NCI-H82 (cell line): ENCODE measurements around the gene TGOLN2.
"Not testable (repeated sequence)": the region's sequence is repeated elsewhere in the genome, so short reads cannot be mapped to it uniquely, and the experiment has no call there.

Experiments used
- DNase-seq: peaks from one replicate; lab custom pipeline; 2025; lab: John Stamatoyannopoulos, UW

The TGOLN2 gene

DNA sequence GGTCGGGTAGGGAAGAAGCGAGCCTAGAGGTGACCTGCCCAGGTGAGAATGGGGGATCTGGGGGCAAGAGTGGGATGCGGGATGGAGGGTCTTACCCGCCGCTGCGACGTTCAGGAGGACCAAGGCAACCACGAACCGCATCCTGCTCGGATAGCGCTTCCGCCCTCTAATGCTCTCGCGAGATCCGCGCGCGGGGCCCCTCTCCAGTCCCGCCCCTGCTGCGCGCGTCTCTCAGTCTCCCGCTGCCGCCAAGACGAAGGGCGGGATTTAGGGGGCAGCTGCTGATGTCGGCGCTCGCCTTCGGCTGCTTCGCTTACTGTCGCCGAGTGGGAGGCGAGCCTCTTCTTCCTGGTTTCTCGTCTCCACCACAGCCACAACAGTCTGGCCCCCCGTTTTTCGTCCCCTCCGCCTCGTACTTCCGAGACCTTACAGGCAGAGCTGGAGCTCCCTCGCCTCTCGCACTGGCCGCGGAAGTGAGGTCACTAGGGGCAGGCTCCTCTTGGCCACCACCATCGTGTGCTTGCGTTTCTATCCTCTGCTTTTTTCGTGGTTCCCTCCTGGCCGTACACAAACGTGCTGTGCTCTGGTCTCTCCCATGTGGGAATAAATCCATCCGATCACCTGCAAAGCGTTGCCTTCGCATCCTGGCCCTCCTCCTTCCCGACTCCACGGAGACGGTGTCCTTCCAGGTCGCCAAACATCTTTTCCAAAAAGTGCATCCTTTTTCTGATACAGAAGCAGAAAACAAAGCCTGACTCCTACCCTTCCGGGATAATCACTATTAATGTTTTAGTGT, at the start of gene TGOLN2:
TSS of gene TGOLN2 (minus strand) at position 168 of the 796 bp plus-strand sequence. CDS start at position 141, 27 bp downstream.
- DNase-seq, result peak; percentile 98

DNA sequence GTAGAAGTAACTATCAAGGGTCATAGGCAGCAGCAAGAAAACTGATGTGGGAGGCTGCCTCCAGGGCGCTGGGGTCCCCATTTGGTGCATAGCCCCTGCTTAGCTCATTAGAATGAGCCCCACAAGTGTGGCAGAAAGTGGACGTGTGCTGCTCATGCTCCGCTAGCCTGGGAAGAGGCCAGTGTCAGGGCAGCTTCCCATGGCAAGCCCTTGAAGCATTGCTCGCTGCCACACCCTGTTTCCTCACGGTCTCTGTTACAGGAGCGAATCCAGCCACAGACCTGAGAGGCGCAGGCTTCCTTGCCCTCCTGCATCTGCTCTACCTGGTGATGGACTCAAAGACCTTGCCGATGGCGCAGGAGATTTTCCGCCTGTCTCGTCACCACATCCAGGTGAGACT, 49.3 kb upstream of the TGOLN2 start:
- DNase-seq, result no peak

DNA sequence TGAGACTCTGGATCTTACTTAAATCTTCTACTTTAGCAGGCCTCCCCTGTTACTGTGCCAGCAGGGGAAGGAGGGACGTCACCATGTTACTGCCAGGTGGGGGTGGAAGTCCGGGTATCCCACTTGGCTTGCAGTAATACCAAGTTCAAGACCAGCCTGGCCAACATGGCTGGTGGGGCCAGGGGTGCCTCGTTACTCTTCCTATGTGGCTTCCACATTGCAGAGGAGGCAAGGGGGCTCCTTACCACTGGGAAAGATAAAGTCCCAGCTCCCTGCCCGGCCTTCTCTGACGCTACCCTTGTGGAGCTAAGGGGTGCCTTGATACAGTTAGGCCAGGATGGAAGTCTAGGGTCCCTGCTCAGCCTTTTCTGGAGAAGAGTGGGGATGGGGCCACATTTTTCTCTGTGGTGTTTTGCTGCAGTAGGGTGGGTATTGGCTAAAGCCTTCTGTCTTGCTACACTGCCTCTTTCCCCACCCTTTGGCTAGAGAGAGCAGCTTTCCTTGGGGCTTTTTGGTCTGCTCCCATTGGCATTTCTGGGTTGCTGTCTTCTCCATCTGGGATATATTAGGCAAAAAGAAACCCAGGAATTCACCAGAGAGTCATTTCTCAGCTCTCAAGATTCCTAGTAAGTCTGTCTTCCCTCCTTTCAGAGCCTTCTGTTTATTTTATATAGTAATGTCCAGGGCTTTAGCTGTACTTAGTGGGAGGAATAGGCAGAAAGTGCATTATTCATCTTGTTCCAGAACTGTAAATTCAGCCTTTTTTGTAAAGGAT, 48.7 kb upstream of the TGOLN2 start:
- no peak for DNase-seq

DNA sequence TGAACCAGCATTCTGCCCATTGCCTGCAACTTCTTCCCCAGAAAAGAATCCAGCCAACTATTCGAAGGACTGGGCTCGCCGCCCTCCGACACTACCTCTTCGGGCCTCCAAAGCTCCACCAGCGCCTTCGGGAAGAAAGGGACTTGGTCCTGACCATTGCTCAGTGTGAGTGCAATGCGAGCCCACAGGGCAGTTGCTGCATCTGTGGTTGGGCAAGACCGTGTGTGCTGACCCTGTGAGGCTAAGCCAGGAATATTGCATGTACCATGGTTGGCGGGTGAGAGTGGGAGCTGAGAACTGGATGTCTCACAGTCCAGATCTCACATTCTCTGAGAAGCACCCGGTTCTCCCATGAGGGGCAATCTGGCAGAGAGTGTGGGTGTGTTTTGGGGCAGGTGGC, 43.3 kb upstream of the TGOLN2 start:
- no peak for DNase-seq

DNA sequence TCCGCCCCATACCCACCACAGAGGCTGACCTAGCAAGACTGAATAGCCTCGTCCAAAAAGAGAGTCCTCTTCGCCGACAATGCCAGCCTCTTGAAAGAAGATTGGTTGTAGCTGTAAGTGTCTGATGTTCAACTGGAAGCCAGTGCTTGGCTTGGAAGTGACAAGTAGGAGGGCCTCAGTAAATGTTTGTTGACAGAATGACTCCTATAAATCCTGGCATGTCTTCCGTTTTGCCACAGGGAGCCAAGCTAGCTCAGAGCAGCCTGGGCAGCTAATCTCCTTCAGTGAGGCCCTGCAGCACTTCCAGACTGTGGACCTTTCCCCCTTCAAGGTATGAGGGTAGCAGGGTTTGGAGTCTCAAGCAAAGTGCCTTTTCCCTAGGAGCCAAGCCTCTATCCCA, 41.7 kb upstream of the TGOLN2 start:
- no peak for DNase-seq

DNA sequence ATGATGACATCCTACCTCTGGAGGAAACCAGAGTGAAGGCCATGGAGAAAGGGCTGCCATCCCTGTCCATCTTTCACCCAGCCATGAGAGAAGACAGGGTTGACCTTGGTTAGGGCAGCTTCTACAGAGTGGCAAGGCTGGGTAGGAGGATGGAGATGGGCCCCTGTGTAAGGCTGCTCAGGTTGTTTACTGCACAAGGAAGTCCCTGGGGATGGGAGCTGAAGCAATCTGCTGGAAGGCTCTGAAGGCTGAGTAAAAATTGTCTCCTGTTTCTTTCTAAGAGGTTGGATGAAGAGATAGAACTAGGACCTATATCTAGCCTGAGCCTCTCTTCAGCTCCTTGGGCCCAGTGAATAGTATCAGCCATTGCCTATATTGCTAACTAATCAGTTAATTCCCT, 41.1 kb upstream of the TGOLN2 start:
- no peak for DNase-seq

DNA sequence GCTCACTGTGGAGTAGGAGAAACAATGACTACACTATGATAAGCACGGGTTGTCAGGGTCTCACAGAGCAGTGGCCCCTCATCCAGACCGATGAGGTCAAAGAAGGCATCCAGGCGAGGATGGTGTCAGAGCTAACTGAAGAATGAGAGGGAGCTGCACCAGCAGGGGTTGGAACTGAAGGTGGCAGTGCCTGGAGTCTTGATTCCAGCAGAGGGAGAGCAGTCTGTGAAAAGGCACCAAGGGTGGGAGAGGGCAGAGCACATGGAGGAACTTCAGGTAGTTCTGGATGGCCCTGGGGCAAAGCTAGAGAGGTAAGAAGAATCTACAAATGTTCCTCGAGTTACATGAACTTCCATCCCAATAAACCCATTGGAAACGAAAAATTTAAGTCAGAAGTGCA, 39.4 kb upstream of the TGOLN2 start:
- DNase-seq, result no peak

DNA sequence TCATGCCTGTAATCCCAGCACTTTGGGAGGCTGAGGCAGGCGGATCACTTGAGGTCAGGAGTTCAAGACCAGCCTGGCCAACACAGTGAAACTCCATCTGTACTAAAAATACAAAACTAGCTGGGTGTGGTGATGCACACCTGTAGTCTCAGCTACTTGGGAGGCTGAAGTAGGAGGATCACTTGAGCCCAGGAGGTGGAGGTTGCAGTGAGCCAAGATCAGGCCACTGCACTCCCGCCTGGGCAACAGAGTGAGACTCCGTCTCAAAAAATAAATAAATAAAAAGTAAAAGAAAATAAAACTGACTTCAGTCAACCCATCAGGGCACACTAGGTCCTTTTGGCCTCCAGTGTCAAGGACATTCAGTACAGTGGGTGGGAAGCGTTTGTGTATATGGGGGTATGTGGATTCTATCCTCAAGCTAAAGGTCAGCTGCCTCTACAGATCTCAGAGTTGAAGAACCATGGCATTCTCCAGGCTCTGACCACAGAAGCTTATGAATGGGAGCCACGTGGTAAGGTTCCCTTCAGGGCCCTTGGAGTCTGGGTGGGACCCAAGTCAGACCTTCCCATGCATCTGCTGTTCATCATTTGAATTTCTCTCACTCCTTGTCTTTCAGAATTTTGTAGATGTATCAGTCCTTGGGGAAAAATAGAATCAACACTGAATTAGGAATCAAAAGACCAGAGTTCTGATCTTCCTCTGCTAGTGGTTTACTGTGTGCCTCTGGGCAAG, 35.0 kb upstream of the TGOLN2 start:
- DNase-seq, result not testable (repeated sequence)

DNA sequence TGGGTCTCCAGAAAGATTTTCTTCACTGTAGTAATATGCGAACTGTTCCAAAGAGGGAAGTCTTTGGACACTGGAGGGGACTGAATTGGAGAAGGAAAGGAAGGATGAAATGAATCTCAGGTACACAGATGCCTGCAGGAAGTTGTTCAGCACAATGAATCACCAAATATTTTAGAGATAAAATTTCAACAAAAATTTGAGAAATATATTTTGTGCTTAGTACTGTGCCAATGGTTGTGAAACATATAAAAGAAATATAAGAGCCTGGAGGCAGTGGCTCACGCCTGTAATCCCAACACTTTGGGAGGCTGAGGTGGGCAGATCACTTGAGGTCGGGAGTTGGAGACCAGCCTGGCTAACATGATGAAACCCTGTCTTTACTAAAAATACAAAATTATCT, 29.9 kb upstream of the TGOLN2 start:
- no peak for DNase-seq

DNA sequence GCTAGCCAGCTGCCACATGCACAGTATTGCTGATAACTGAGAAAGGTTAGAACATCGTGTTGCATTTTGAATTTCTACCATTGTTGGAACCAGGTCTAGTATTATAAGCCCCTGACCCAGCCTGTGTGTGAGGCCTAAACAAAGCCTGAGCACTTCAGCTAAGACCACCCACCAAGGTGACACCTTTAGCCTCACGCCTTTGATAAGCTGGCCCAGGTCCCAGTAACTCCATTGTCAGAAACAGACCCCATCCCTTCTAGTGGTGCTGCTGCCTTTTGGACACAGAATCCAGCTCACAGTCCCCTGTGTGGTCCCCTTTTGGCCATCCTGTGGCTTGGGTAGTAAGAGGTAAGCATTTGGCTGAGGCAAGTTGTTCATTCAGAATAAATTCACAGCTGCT, 28.4 kb upstream of the TGOLN2 start:
- DNase-seq, result no peak

DNA sequence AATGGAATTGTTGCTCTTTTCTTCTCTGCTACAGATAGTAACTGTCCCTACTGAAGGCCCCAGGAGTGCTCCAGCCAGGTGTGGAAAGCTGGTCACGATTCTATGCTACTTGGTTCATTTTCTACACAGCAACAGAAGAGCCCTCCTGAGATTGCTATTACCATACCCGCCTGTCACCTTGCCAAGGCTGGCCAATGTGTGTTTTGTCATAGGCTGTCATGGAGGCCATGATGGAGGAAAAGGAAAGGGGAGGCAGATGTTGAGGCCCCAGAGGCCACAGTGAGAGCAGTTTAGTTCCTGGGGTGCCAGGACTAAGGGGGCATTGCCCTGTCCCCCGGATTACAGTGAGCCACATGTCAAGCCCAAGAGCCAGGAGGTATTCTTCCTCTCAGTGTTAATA, 27.7 kb upstream of the TGOLN2 start:
- no peak for DNase-seq

DNA sequence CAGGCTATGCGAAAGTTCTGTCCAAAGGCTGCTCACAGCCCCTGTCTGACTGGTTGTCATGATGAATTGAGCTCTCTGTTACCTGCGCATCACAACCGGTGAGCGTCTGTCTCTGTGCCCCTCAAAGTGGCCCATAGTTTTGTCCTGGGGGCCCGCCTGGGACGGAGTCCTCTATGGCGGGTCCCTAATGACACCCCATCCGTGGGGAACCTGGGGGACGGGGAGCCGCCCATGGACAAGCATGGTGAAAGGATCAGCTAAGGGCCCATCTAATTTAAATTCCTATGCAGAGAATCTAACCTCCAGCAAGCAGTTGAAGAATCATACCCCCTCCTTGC, 27.3 kb upstream of the TGOLN2 start:
- no peak for DNase-seq

DNA sequence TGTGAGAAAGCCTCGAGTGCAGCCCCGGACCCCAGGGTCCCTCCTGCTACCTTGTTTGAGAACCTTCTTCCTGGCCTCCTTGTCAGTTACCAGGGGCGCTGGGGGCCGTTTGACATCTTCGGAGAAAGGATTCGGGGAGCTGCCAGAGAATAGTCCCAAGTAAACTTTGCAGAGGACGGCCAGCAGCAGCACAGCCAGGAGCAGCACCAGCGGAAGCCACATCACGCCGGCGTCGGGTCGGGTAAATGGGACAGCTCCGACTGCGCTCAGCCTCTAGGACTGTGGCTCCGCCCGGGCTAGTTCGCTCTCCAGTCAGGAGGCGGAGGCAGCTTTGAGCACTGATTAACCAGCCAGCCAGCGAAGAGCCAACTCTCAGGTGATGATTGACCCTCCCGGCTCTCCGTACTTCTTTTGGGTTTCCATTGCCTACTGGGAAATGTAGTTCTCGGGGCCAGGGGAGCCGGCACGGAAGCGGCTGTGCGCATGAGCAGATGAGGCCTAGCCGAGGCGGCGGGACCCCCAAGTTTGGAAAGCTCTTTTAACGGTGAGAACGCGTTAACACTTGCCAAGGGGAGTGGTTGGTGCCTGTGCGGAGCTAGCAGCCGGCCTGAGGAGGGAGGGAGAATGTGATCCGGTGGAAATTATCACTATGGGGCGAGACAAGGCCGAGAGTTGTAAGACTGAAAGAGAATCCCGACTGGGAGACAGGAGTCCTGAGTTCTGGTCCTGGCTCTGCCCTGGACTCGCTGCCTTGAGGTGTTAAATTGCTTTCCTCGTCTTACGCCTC, 26.7 kb upstream of the TGOLN2 start, which contains the start of the genes ELMOD3 and RETSAT:
TSS of gene ELMOD3 (plus strand) at position 484 of the 787 bp plus-strand sequence. CDS start 2,430 bp downstream, outside the sequence.
TSS of gene RETSAT (minus strand) at position 243 of the 787 bp plus-strand sequence. CDS start at position 222, 21 bp downstream.
- DNase-seq, result peak; percentile 100

DNA sequence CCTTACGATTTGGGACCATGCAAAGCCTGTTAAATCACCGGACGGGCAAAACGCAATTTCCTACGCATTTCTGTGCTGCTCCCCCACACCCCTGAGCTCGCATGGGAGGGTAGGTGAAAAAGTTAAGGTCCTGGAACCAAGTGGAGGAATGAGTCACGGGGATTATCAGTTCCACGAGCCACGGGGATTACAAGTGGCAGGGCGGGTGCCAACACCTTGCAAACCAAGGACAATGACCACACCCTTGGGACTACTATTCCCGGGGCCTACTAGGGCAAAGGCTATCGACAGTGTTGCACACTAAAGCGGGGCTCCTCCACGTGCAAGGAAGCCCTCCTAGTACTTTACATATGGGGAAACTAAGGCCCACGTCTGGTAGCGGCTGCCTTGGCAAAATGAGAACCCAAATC, 26.1 kb upstream of the TGOLN2 start:
- peak; percentile 54 for DNase-seq

DNA sequence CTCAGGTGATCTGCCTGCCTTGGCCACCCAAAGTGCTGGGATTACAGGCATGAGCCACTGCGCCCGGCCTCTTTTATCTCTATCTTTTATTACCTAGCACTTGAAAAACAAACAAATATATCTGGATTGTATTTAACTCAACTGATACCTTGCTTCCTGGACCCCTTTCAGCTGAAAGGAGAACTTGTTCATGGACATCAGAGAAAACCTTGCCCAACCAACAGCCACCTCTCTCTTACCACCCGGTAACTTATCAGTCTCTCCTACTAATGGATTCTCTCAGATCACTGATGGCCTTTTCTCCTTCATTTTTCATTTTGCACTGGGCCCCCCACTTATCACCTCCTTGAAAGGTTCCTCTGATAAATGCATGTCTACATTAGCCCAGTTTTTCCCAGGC, 19.8 kb upstream of the TGOLN2 start:
- no peak for DNase-seq

DNA sequence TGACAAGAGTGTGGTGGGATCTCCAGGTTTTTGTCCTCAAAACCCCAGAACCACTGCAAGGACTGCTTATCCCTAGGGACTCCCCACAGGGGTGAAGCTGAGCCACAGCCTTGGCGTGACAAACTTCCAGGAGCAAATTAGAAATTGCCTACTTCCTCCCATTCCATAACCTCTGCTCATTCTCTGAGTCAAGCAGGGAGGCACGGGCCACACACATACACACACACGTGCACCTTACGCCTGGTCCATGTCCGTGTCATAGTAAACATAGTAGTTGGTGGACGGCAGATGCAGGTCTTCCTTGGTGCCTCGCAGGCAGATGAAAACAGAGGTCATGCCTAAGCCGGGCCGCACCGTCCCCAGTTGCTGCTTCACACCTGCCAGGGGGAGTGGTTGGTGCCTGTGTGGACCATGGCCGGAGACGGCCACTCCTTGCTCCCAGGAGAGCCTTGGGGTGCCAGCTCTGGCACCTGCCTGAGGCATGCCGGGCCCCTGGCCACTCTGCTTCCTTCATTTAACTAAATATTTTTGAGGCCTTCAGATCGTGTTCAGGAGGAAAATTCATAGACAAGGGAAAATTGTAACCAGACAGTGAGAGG, 16.7 kb upstream of the TGOLN2 start:
- no peak for DNase-seq

DNA sequence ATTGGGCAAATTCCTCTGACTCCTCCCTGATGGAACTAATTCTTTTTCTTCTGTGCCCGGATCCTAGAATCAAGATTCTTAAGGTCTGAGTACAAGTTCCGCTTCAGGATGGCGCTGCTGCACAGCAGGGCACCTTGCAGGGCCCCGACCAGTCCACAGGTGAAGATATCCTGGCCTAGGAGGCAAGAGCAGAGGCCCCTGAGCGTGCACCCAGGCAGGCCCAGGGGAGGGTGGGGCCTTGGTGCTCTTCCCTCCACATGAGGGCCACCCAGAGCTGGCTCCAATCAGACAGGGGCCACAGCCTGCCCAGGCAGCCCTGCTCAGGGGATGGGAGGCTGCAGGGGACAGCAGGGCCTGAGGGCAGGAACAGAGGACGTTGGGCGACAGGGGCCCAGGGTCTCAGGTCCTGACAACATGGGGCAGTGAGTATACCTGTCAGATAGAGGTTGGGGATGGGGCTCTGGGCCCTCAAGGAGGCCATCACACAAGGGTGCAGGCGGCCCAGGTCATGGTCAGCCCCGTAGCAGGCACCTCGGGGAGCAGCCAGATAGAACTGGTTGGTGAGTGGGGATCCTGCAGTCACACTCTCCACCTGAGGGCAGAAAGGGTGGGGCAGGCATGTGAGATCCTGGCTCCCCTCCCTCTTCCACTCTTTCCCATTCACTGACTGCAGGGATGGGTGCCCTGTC, 15.6 kb upstream of the TGOLN2 start:
- DNase-seq, result not testable (repeated sequence)

DNA sequence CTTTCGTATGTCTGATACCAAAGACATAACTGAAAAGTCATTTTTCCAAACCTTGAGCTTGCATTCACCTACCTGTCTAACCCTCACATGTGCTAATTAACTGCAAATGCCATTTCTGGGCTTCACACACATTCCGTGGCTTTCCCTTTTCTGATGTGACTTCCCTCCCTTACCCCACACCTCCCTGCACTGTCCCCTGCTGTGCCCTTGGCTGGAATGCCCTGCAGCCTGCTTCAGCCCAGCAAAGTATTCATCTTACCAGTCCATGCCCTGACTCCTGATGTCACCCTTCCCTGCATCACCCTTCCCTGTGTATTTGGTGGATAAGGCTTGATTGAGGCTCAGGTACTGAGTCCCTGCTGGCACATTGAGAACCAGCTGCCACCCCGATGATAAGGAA, 14.4 kb upstream of the TGOLN2 start:
- DNase-seq, result no peak

DNA sequence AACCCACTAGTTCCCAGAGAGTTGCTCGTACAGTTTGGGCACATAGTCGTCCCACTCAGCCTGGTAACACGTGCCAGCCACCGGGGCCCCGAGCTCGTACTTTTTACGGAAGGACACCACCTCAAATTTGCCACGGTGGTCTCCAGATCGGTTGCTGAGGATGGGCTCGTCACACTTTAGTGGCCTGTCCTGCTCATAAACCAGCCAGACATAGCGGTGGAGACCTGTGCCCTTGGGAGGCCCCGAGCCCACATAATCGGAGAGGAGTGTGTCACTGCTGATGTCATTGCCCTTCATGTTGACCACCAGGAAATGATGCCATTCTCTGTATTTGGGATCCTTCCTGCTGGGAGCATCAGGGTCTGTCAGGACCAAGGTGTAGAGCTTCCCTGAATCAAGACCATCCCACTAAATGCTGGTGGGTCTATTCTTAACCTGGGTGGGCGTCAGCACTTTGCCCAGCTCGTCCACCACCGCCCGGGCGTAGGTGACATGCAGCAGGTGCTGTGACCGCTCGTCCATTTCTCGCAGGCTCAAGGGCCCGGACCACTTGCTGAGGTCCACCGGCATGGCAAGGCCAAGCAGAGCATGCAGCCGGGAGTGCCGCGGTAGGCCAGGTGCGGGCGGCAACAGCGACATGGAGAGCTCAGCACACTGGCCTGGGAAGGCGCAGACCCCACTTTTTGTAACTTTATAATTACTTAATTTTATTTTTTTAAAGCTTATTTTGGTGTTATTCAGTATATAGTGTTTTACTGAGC, 13.7 kb upstream of the TGOLN2 start:
- DNase-seq, result no peak
